Islet of Langerhans (tissue), 1 donor: ENCODE data around the gene DDX53.

Experiments
- FAIRE-seq: peaks from one replicate; lab custom pipeline; 2011; peaks lifted over from hg19 to GRCh38; lab: Jason Lieb, UNC

DDX53 gene

DNA sequence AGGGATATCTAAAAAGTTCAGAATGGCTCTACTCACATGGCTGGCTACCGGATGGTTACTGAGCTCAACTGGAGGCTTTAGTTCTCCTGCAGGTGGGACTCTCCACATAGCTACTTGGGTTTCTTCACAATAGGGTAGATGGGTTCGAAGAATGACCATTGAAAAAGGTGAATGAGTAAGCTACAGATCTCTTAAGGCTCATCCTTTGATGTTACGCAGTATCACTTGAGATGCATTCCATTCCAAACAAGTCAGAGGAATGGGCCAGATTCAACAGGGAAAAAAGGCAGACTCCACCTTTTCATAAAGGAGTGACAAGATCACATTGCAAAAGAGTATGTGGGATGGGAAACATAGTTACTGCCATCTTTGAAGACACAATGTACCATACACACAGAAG lies 52.6 kb downstream of the DDX53 start:
- no peak for FAIRE-seq
